ENCODE results near the gene ZNF738. TPM values are rescaled to one million over a fixed set of nuclear protein-coding genes. Genes with fewer than 3 reads are reported as not detected.

Gene ZNF738
- total and polyA plus RNA-seq, 5 donors from 2014 or later: 2.9 to 6.7 (median 4.2) TPM

- Histone ChIP-seq H3K4me1 (ENCODE audit: control insufficient read depth, insufficient read depth, low read length, poor library complexity, severe bottlenecking) (peaks cover 11% of the 10 kb centered on the region), H3K36me3 (ENCODE audit: control insufficient read depth, insufficient read depth, low read length) (peaks cover 42% of the 10 kb centered on the region), H3K27me3 (ENCODE audit: control insufficient read depth, insufficient read depth, low read length) (no peaks in the 10 kb centered on the region), H3K4me3 (ENCODE audit: low read depth, low read length) (no peak overlapping the region), H3K9me3 (ENCODE audit: control insufficient read depth in 2 of 2, low read length in 2 of 2) (peaks cover 28 to 39% of the 10 kb centered on the region in 2 experiments), H3K27ac (ENCODE audit: insufficient read depth, low read length, poor library complexity, severe bottlenecking) (no peak overlapping the region)
- ATAC-seq (ENCODE audit: low read depth in 2 of 2) (no peak), DNase-seq (no peak)
- H3K9me3 Mint-ChIP-seq: peaks cover 0 to 19% (median 1%) of the 10 kb centered on the region in 7 donors
- peaks cover 9 to 15% (median 15%) of the 10 kb centered on the region in 4 donors for H3K4me1 Mint-ChIP-seq
- H3K27me3 Mint-ChIP-seq: no peaks in the 10 kb centered on the region
- H3K27ac Mint-ChIP-seq: no peak overlapping the region
- peaks cover 44% of the 10 kb centered on the region for H3K36me3 Mint-ChIP-seq
- peak overlapping the region in 2 of 4 donors; percentile 47 to 76 for H3K4me3 Mint-ChIP-seq
Measured at GRCh38 chr19:21362291-21362690, 3.5 kb downstream of the ZNF738 start.

DNA sequence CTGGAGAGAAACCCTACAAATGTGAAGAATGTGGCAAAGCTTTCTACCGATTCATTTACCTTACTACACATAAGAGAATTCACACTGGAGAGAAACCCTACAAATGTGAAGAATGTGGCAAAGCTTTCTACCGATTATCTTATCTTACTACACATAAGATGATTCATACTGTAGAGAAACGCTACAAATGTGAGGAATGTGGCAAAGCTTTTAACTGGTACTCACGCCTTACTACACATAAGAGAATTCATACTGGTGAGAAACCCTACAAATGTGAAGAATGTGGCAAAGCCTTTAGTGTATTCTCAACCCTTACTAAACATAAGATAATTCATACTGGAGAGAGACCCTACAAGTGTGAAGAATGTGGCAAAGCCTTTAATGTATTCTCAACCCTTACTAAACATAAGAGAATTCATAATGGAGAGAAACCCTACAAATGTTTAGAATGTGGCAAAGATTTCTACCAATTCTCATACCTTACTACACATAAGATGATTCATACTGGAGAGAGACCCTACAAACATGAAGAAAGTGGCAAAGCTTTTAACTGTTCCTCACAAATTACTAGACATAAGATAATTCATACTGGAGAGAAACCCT lies 25.3 kb downstream of the ZNF738 start:
- Mint-ChIP-seq H3K4me3 (no peak overlapping the region), H3K4me1 (no peaks in the 10 kb centered on the region), H3K27ac (no peak overlapping the region), H3K27me3 (no peaks in the 10 kb centered on the region), H3K36me3 (peaks cover 27% of the 10 kb centered on the region), H3K9me3 (peaks cover 0 to 79% (median 38%) of the 10 kb centered on the region in 7 donors)
- Histone ChIP-seq H3K27me3 (ENCODE audit: control insufficient read depth, insufficient read depth, low read length) (no peaks in the 10 kb centered on the region), H3K36me3 (ENCODE audit: control insufficient read depth, insufficient read depth, low read length) (peaks cover 10% of the 10 kb centered on the region), H3K4me1 (ENCODE audit: control insufficient read depth, insufficient read depth, low read length, poor library complexity, severe bottlenecking) (no peaks in the 10 kb centered on the region), H3K4me3 (ENCODE audit: low read depth, low read length) (no peak overlapping the region), H3K27ac (ENCODE audit: insufficient read depth, low read length, poor library complexity, severe bottlenecking) (no peak overlapping the region), H3K9me3 (ENCODE audit: control insufficient read depth in 2 of 2, low read length in 2 of 2) (peaks cover 76 to 96% of the 10 kb centered on the region in 2 experiments)
- DNase-seq (no peak), ATAC-seq (ENCODE audit: low read depth in 2 of 2) (no peak)

GRCh38 chr19:21396121-21396520 lies 37.3 kb downstream of the ZNF738 start:
- Mint-ChIP-seq H3K4me1 (peaks cover 6 to 42% (median 15%) of the 10 kb centered on the region in 4 donors), H3K9me3 (peaks cover 0 to 28% (median 14%) of the 10 kb centered on the region in 7 donors), H3K36me3 (peaks cover 20% of the 10 kb centered on the region), H3K27ac (no peak overlapping the region), H3K4me3 (peak overlapping the region in 1 of 4 donors; percentile 51), H3K27me3 (no peaks in the 10 kb centered on the region)
- no peak overlapping the region for H3K27ac ChIP-seq (ENCODE audit: insufficient read depth, low read length, poor library complexity, severe bottlenecking)
- no peak for DNase-seq
- H3K4me3 ChIP-seq (ENCODE audit: low read depth, low read length): no peak overlapping the region
- ATAC-seq (ENCODE audit: low read depth in 2 of 2): no peak
- H3K36me3 ChIP-seq (ENCODE audit: control insufficient read depth, insufficient read depth, low read length): peaks cover 22% of the 10 kb centered on the region
- H3K4me1 ChIP-seq (ENCODE audit: control insufficient read depth, insufficient read depth, low read length, poor library complexity, severe bottlenecking): peaks cover 10% of the 10 kb centered on the region
- H3K9me3 ChIP-seq (ENCODE audit: control insufficient read depth in 2 of 2, low read length in 2 of 2): peaks cover 17 to 28% of the 10 kb centered on the region in 2 experiments
- H3K27me3 ChIP-seq (ENCODE audit: control insufficient read depth, insufficient read depth, low read length): no peaks in the 10 kb centered on the region

- peak within 1 kb of the TSS; percentile 97 to 98 (median 98) for H3K4me3 Mint-ChIP-seq
Measured at GRCh38 chr19:21396893-21397572, 38.2 kb downstream of the ZNF738 start, which contains the start of gene ZNF493. ZNF493 (plus strand) TSS chr19:21397133; CDS start chr19:21397238, 105 bp downstream.

GRCh38 chr19:21398851-21399250 lies 40.1 kb downstream of the ZNF738 start:
- DNase-seq (no peak), ATAC-seq (ENCODE audit: low read depth in 2 of 2) (no peak)
- H3K9me3 Mint-ChIP-seq: peaks cover 0 to 21% (median 8%) of the 10 kb centered on the region in 7 donors
- H3K4me1 ChIP-seq (ENCODE audit: control insufficient read depth, insufficient read depth, low read length, poor library complexity, severe bottlenecking): peaks cover 10% of the 10 kb centered on the region
- H3K4me3 ChIP-seq (ENCODE audit: low read depth, low read length): peak overlapping the region; percentile 92
- H3K36me3 ChIP-seq (ENCODE audit: control insufficient read depth, insufficient read depth, low read length): peaks cover 36% of the 10 kb centered on the region
- H3K27me3 ChIP-seq (ENCODE audit: control insufficient read depth, insufficient read depth, low read length): no peaks in the 10 kb centered on the region
- H3K27ac Mint-ChIP-seq: no peak overlapping the region
- peaks cover 40% of the 10 kb centered on the region for H3K36me3 Mint-ChIP-seq
- H3K27ac ChIP-seq (ENCODE audit: insufficient read depth, low read length, poor library complexity, severe bottlenecking): no peak overlapping the region
- H3K27me3 Mint-ChIP-seq: no peaks in the 10 kb centered on the region
- peaks cover 12 to 60% (median 24%) of the 10 kb centered on the region in 4 donors for H3K4me1 Mint-ChIP-seq
- peak overlapping the region; percentile 11 to 97 (median 70) for H3K4me3 Mint-ChIP-seq
- H3K9me3 ChIP-seq (ENCODE audit: control insufficient read depth in 2 of 2, low read length in 2 of 2): peaks cover 29 to 36% of the 10 kb centered on the region in 2 experiments

More at GRCh38 chr19:21396893-21397572, 38.2 kb downstream of the ZNF738 start, which contains the start of gene ZNF493:
- peaks cover 0 to 22% (median 10%) of the 10 kb centered on the region in 7 donors for H3K9me3 Mint-ChIP-seq
- H3K4me3 ChIP-seq (ENCODE audit: low read depth, low read length): peak within 1 kb of the TSS; percentile 92
- H3K27me3 Mint-ChIP-seq: no peaks in the 10 kb centered on the region
- no peaks in the 10 kb centered on the region for H3K27me3 ChIP-seq (ENCODE audit: control insufficient read depth, insufficient read depth, low read length)
- H3K27ac ChIP-seq (ENCODE audit: insufficient read depth, low read length, poor library complexity, severe bottlenecking): peak within 1 kb of the TSS; percentile 61
- H3K36me3 Mint-ChIP-seq: peaks cover 24% of the 10 kb centered on the region
- H3K4me1 Mint-ChIP-seq: peaks cover 6 to 42% (median 17%) of the 10 kb centered on the region in 4 donors
- DNase-seq (peak; percentile 77 to 96 (median 91)), ATAC-seq (ENCODE audit: low read depth in 2 of 2) (peak; percentile 100)
- peaks cover 10% of the 10 kb centered on the region for H3K4me1 ChIP-seq (ENCODE audit: control insufficient read depth, insufficient read depth, low read length, poor library complexity, severe bottlenecking)
- H3K9me3 ChIP-seq (ENCODE audit: control insufficient read depth in 2 of 2, low read length in 2 of 2): peaks cover 17 to 25% of the 10 kb centered on the region in 2 experiments
- peak within 1 kb of the TSS; percentile 85 to 94 (median 92) for H3K27ac Mint-ChIP-seq
- peaks cover 22% of the 10 kb centered on the region for H3K36me3 ChIP-seq (ENCODE audit: control insufficient read depth, insufficient read depth, low read length)

GRCh38 chr19:21402303-21402985 lies 43.6 kb downstream of the ZNF738 start:
- peaks cover 0 to 26% (median 15%) of the 10 kb centered on the region in 7 donors for H3K9me3 Mint-ChIP-seq
- H3K4me3 Mint-ChIP-seq: peak overlapping the region in 2 of 4 donors; percentile 24 to 54

GRCh38 chr19:21410166-21410565 lies 51.4 kb downstream of the ZNF738 start:
- no peaks in the 10 kb centered on the region for H3K27me3 Mint-ChIP-seq
- H3K9me3 Mint-ChIP-seq: peaks cover 0 to 42% (median 23%) of the 10 kb centered on the region in 7 donors
- peaks cover 76% of the 10 kb centered on the region for H3K36me3 ChIP-seq (ENCODE audit: control insufficient read depth, insufficient read depth, low read length)
- H3K4me1 ChIP-seq (ENCODE audit: control insufficient read depth, insufficient read depth, low read length, poor library complexity, severe bottlenecking): no peaks in the 10 kb centered on the region
- H3K4me3 Mint-ChIP-seq: no peak overlapping the region
- H3K4me1 Mint-ChIP-seq: peaks cover 0 to 5% (median 1%) of the 10 kb centered on the region in 4 donors
- H3K27ac Mint-ChIP-seq: no peak overlapping the region
- no peak for DNase-seq
- H3K27me3 ChIP-seq (ENCODE audit: control insufficient read depth, insufficient read depth, low read length): no peaks in the 10 kb centered on the region
- no peak overlapping the region for H3K27ac ChIP-seq (ENCODE audit: insufficient read depth, low read length, poor library complexity, severe bottlenecking)
- H3K9me3 ChIP-seq (ENCODE audit: control insufficient read depth in 2 of 2, low read length in 2 of 2): peaks cover 51 to 73% of the 10 kb centered on the region in 2 experiments
- no peak for ATAC-seq (ENCODE audit: low read depth in 2 of 2)
- peaks cover 75% of the 10 kb centered on the region for H3K36me3 Mint-ChIP-seq
- H3K4me3 ChIP-seq (ENCODE audit: low read depth, low read length): no peak overlapping the region

More at GRCh38 chr19:21402303-21402985, 43.6 kb downstream of the ZNF738 start:
- peaks cover 12 to 55% (median 17%) of the 10 kb centered on the region in 4 donors for H3K4me1 Mint-ChIP-seq
- no peak overlapping the region for H3K27ac ChIP-seq (ENCODE audit: insufficient read depth, low read length, poor library complexity, severe bottlenecking)
- no peak overlapping the region for H3K27ac Mint-ChIP-seq
- DNase-seq (no peak), ATAC-seq (ENCODE audit: low read depth in 2 of 2) (no peak)
- peaks cover 61% of the 10 kb centered on the region for H3K36me3 Mint-ChIP-seq
- peaks cover 46 to 56% of the 10 kb centered on the region in 2 experiments for H3K9me3 ChIP-seq (ENCODE audit: control insufficient read depth in 2 of 2, low read length in 2 of 2)
- peaks cover 69% of the 10 kb centered on the region for H3K36me3 ChIP-seq (ENCODE audit: control insufficient read depth, insufficient read depth, low read length)
- H3K27me3 Mint-ChIP-seq: no peaks in the 10 kb centered on the region
- peaks cover 7% of the 10 kb centered on the region for H3K4me1 ChIP-seq (ENCODE audit: control insufficient read depth, insufficient read depth, low read length, poor library complexity, severe bottlenecking)
- H3K27me3 ChIP-seq (ENCODE audit: control insufficient read depth, insufficient read depth, low read length): no peaks in the 10 kb centered on the region
- no peak overlapping the region for H3K4me3 ChIP-seq (ENCODE audit: low read depth, low read length)
